ENCODE results near the gene GJB4.

- TF ChIP-seq CTCF (IDR thresholded peaks at IDR 0.05; ENCODE audit: low read depth, low read length) = no peak
- TF ChIP-seq EZH2phosphoT487 (IDR thresholded peaks at IDR 0.05; ENCODE audit: low read depth) = no peak
Measured at GRCh38 chr1:34754964-34755637, 4.4 kb upstream of the GJB4 start, which contains the start of gene GJB5.
